CD4-positive, CD25-positive, alpha-beta regulatory T cell (primary cell): Measurements from ENCODE around the gene ZNF592. TPM values are rescaled to one million over a fixed set of nuclear protein-coding genes. Genes with fewer than 3 reads are reported as not detected.

Experiments
- ATAC-seq, 2 donors: fragments of 150-1000 bp; cut with Tn5 transposase; one replicate each; pipeline ENCODE4 v1.10.0; 2021; ENCODE audit warnings: low read depth in 2 of 2, moderate number of reproducible peaks in 2 of 2, moderate library complexity in 1 of 2
- DNase-seq, 3 donors: peaks; one replicate each; pipeline versions ENCODE4 v3.0.0 to v3.0.0-alpha.2; 2012 to 2022; ENCODE audit warnings: mixed read lengths in 1 of 3
- H3K27ac ChIP-seq: one replicate; pipeline ENCODE4 v1.7.0; 2013; ENCODE audit warnings: mild to moderate bottlenecking, low read length; ENCODE audit not compliant: insufficient read depth, poor library complexity, severe bottlenecking
- H3K27me3 ChIP-seq: one replicate; pipeline ENCODE4 v1.7.0; 2013; ENCODE audit warnings: low read length; ENCODE audit not compliant: control insufficient read depth, insufficient read depth
- H3K36me3 ChIP-seq: one replicate; pipeline ENCODE4 v1.7.0; 2013; ENCODE audit warnings: mild to moderate bottlenecking, low read length, moderate library complexity; ENCODE audit not compliant: control insufficient read depth, insufficient read depth
- H3K4me1 ChIP-seq: 2 replicates; pipeline ENCODE4 v1.7.0; 2013; ENCODE audit warnings: mild to moderate bottlenecking, low read length; ENCODE audit not compliant: insufficient read depth, control insufficient read depth, poor library complexity, severe bottlenecking
- H3K4me3 ChIP-seq: one replicate; pipeline ENCODE4 v1.7.0; 2013; ENCODE audit warnings: low read depth, mild to moderate bottlenecking, low read length, moderate library complexity
- H3K9me3 ChIP-seq, 2 experiments: 1 replicate in 1 of 2; 2 replicates in 1 of 2; pipeline ENCODE4 v1.7.0; 2013; ENCODE audit warnings: low read length in 2 of 2, mild to moderate bottlenecking in 1 of 2, moderate library complexity in 1 of 2; ENCODE audit not compliant: control insufficient read depth in 2 of 2
- H3K27ac Mint-ChIP-seq, 3 donors: one replicate each; pipeline ENCODE4 v1.8.0; 2020 to 2022; ENCODE audit warnings: mild to moderate bottlenecking in 3 of 3, mixed read lengths in 3 of 3, moderate library complexity in 2 of 3
- H3K27me3 Mint-ChIP-seq: one replicate; pipeline ENCODE4 v1.8.0; 2022; ENCODE audit warnings: mild to moderate bottlenecking, mixed read lengths
- H3K36me3 Mint-ChIP-seq: one replicate; pipeline ENCODE4 v1.8.0; 2020; ENCODE audit warnings: mixed read lengths
- H3K4me1 Mint-ChIP-seq, 4 donors: one replicate each; pipeline ENCODE4 v1.8.0; 2020 to 2022; ENCODE audit warnings: mixed read lengths in 4 of 4, mild to moderate bottlenecking in 1 of 4
- H3K4me3 Mint-ChIP-seq, 4 donors: one replicate each; pipeline ENCODE4 v1.8.0; 2020 to 2022; ENCODE audit warnings: mild to moderate bottlenecking in 4 of 4, mixed read lengths in 4 of 4, moderate library complexity in 3 of 4
- H3K9me3 Mint-ChIP-seq, 7 donors: one replicate each; pipeline ENCODE4 v1.8.0; 2020 to 2022; ENCODE audit warnings: mixed read lengths in 7 of 7, mild to moderate bottlenecking in 3 of 7, moderate library complexity in 2 of 7
- polyA plus RNA-seq, 4 donors: library from polyadenylated mRNA; unstranded; fragments of 300-500 nt; fragmentation: Illumina TruSeq; gene quantifications; one replicate each; pipeline ENCODE4 v1.2.3, GENCODE V29; 2021
- total RNA-seq: library from RNA; stranded (reverse); gene quantifications from one replicate; pipeline ENCODE4 v1.2.3, GENCODE V29; 2022

ZNF592 gene
- total and polyA plus RNA-seq, 5 donors from 2014 or later = 3.8 to 39.8 (median 4.3) TPM

GRCh38 chr15:84793431-84794161 is 45.2 kb downstream of the ZNF592 start:
- H3K4me1 ChIP-seq = no peaks in the 10 kb centered on the region
- no peak overlapping the region for H3K4me3 Mint-ChIP-seq
- no peak overlapping the region for H3K27ac ChIP-seq
- no peak for ATAC-seq
- H3K9me3 ChIP-seq = no peaks in the 10 kb centered on the region
- no peaks in the 10 kb centered on the region for H3K27me3 ChIP-seq
- no peak overlapping the region for H3K4me3 ChIP-seq
- no peak for DNase-seq
- H3K4me1 Mint-ChIP-seq = peaks cover 15 to 21% (median 17%) of the 10 kb centered on the region in 4 donors
- peaks cover 65% of the 10 kb centered on the region for H3K36me3 ChIP-seq
- H3K27ac Mint-ChIP-seq = no peak overlapping the region
- H3K9me3 Mint-ChIP-seq = no peaks in the 10 kb centered on the region
- H3K36me3 Mint-ChIP-seq = peaks cover 40% of the 10 kb centered on the region
- no peaks in the 10 kb centered on the region for H3K27me3 Mint-ChIP-seq

- no peak for ATAC-seq
- no peak for DNase-seq
- Histone ChIP-seq H3K9me3 (no peaks in the 10 kb centered on the region), H3K36me3 (peaks cover 65% of the 10 kb centered on the region), H3K4me1 (no peaks in the 10 kb centered on the region), H3K27me3 (no peaks in the 10 kb centered on the region), H3K4me3 (no peak overlapping the region), H3K27ac (no peak overlapping the region)
- H3K4me3 Mint-ChIP-seq = no peak overlapping the region
- H3K27me3 Mint-ChIP-seq = no peaks in the 10 kb centered on the region
- H3K27ac Mint-ChIP-seq = no peak overlapping the region
- peaks cover 41% of the 10 kb centered on the region for H3K36me3 Mint-ChIP-seq
- H3K9me3 Mint-ChIP-seq = no peaks in the 10 kb centered on the region
- peaks cover 13 to 20% (median 16%) of the 10 kb centered on the region in 4 donors for H3K4me1 Mint-ChIP-seq
These were observed 45.8 kb downstream of the ZNF592 start for GRCh38 chr15:84794162-84794547.

- no peak overlapping the region for H3K27ac Mint-ChIP-seq
- H3K27me3 Mint-ChIP-seq = no peaks in the 10 kb centered on the region
- ATAC-seq (no peak), DNase-seq (no peak)
- H3K4me3 Mint-ChIP-seq = no peak overlapping the region
- H3K27ac ChIP-seq = no peak overlapping the region
- no peaks in the 10 kb centered on the region for H3K27me3 ChIP-seq
- peaks cover 75% of the 10 kb centered on the region for H3K36me3 ChIP-seq
- H3K4me1 Mint-ChIP-seq = peaks cover 7 to 17% (median 14%) of the 10 kb centered on the region in 4 donors
- no peaks in the 10 kb centered on the region for H3K9me3 ChIP-seq
- no peaks in the 10 kb centered on the region for H3K9me3 Mint-ChIP-seq
- no peak overlapping the region for H3K4me3 ChIP-seq
- H3K36me3 Mint-ChIP-seq = peaks cover 42% of the 10 kb centered on the region
- no peaks in the 10 kb centered on the region for H3K4me1 ChIP-seq
These were observed 46.8 kb downstream of the ZNF592 start for GRCh38 chr15:84795186-84795585.

- Histone ChIP-seq H3K36me3 (peaks cover 76% of the 10 kb centered on the region), H3K4me3 (no peak overlapping the region), H3K27me3 (no peaks in the 10 kb centered on the region), H3K9me3 (no peaks in the 10 kb centered on the region), H3K4me1 (no peaks in the 10 kb centered on the region), H3K27ac (no peak overlapping the region)
- DNase-seq (no peak), ATAC-seq (no peak)
- Mint-ChIP-seq H3K4me1 (peaks cover 0 to 5% (median 2%) of the 10 kb centered on the region in 4 donors), H3K27ac (peak overlapping the region in 2 of 3 donors; percentile 50 to 73), H3K9me3 (no peaks in the 10 kb centered on the region), H3K36me3 (peaks cover 37% of the 10 kb centered on the region), H3K4me3 (no peak overlapping the region), H3K27me3 (no peaks in the 10 kb centered on the region)
These were observed 48.8 kb downstream of the ZNF592 start for GRCh38 chr15:84797212-84797611.

GRCh38 chr15:84797801-84798200 is 49.4 kb downstream of the ZNF592 start:
- Mint-ChIP-seq H3K4me1 (peaks cover 0 to 5% (median 2%) of the 10 kb centered on the region in 4 donors), H3K4me3 (no peak overlapping the region), H3K9me3 (no peaks in the 10 kb centered on the region), H3K27ac (peak overlapping the region in 2 of 3 donors; percentile 56 to 73), H3K36me3 (peaks cover 42% of the 10 kb centered on the region), H3K27me3 (no peaks in the 10 kb centered on the region)
- H3K27ac ChIP-seq = no peak overlapping the region
- H3K9me3 ChIP-seq = no peaks in the 10 kb centered on the region
- H3K27me3 ChIP-seq = no peaks in the 10 kb centered on the region
- peaks cover 76% of the 10 kb centered on the region for H3K36me3 ChIP-seq
- DNase-seq (no peak), ATAC-seq (no peak)
- H3K4me1 ChIP-seq = no peaks in the 10 kb centered on the region
- no peak overlapping the region for H3K4me3 ChIP-seq

GRCh38 chr15:84798436-84798946 is 50.1 kb downstream of the ZNF592 start:
- Histone ChIP-seq H3K27ac (no peak overlapping the region), H3K4me3 (no peak overlapping the region), H3K4me1 (no peaks in the 10 kb centered on the region), H3K27me3 (no peaks in the 10 kb centered on the region), H3K36me3 (peaks cover 72% of the 10 kb centered on the region), H3K9me3 (no peaks in the 10 kb centered on the region)
- DNase-seq = no peak
- H3K4me3 Mint-ChIP-seq = no peak overlapping the region
- H3K9me3 Mint-ChIP-seq = no peaks in the 10 kb centered on the region
- no peaks in the 10 kb centered on the region for H3K27me3 Mint-ChIP-seq
- no peak for ATAC-seq
- H3K36me3 Mint-ChIP-seq = peaks cover 46% of the 10 kb centered on the region
- H3K27ac Mint-ChIP-seq = no peak overlapping the region
- H3K4me1 Mint-ChIP-seq = peaks cover 0 to 4% (median 2%) of the 10 kb centered on the region in 4 donors

- Histone ChIP-seq H3K9me3 (no peaks in the 10 kb centered on the region), H3K27ac (no peak overlapping the region), H3K36me3 (peaks cover 72% of the 10 kb centered on the region), H3K4me3 (no peak overlapping the region), H3K4me1 (no peaks in the 10 kb centered on the region), H3K27me3 (no peaks in the 10 kb centered on the region)
- ATAC-seq = no peak
- H3K27ac Mint-ChIP-seq = no peak overlapping the region
- no peak for DNase-seq
- no peaks in the 10 kb centered on the region for H3K9me3 Mint-ChIP-seq
- H3K4me3 Mint-ChIP-seq = no peak overlapping the region
- no peaks in the 10 kb centered on the region for H3K27me3 Mint-ChIP-seq
- peaks cover 0 to 4% (median 2%) of the 10 kb centered on the region in 4 donors for H3K4me1 Mint-ChIP-seq
- peaks cover 44% of the 10 kb centered on the region for H3K36me3 Mint-ChIP-seq
These were observed 51.3 kb downstream of the ZNF592 start for GRCh38 chr15:84799511-84800187.
